Gastroesophageal sphincter (tissue), 3 donors: ENCODE data around the gene PDE4A.

Experiments used
- EP300 ChIP-seq: sonication (generic); formaldehyde crosslinking; IDR thresholded peaks from one replicate; pipeline ENCODE4 v1.6.1; 2017; ENCODE audit warnings: antibody characterized with exemption, mild to moderate bottlenecking
- POLR2A ChIP-seq, 2 donors: fragments of 450-650 bp; IDR thresholded peaks; one replicate each; pipeline ENCODE4 v1.6.1; 2017; ENCODE audit warnings: antibody characterized with exemption in 2 of 2, mild to moderate bottlenecking in 2 of 2, moderate library complexity in 1 of 2
- TF ChIP-seq, protein P1 (sequence below), 4 experiments: fragments of 200-600 bp in 2 of 4; fragments of 450-650 bp in 2 of 4; sonication (generic) in 1 of 4; IDR thresholded peaks; one replicate each; pipeline ENCODE4 v1.5.1; 2017 to 2019; ENCODE audit warnings: antibody characterized with exemption in 4 of 4, mild to moderate bottlenecking in 2 of 4, moderate library complexity in 2 of 4

DNA sequence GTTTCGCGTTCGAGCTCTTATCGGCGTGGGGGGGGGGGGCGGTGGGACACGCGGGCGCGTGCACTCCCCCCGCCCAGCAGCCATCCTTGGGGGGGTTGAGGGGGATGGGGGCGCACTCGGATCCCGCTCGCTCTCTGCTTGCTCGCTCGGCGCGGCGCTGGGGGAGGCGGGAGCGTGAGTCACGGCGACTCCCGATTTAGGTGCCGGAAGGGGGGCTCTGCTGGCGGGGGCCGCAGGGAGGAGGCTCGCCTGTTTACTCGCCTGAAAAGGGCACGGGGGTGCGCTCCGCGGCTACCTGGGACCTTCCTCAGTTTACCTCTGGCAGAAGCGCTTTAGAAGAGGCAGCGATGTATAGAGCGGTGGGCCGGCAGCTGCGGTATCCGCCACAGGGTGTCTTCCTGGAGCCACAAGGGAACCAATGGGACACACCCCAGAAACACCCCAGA, 1.1 kb upstream of the PDE4A start:
- TF ChIP-seq, protein P1, sequence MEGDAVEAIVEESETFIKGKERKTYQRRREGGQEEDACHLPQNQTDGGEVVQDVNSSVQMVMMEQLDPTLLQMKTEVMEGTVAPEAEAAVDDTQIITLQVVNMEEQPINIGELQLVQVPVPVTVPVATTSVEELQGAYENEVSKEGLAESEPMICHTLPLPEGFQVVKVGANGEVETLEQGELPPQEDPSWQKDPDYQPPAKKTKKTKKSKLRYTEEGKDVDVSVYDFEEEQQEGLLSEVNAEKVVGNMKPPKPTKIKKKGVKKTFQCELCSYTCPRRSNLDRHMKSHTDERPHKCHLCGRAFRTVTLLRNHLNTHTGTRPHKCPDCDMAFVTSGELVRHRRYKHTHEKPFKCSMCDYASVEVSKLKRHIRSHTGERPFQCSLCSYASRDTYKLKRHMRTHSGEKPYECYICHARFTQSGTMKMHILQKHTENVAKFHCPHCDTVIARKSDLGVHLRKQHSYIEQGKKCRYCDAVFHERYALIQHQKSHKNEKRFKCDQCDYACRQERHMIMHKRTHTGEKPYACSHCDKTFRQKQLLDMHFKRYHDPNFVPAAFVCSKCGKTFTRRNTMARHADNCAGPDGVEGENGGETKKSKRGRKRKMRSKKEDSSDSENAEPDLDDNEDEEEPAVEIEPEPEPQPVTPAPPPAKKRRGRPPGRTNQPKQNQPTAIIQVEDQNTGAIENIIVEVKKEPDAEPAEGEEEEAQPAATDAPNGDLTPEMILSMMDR (IDR thresholded peaks at IDR 0.05): no peak
- TF ChIP-seq POLR2A (IDR thresholded peaks at IDR 0.05) (no peak), EP300 (no peak)
